DND-41 (cell line): ENCODE measurements around the gene PCDH19.

Source experiments
- CTCF ChIP-seq: IDR thresholded peaks from 2 replicates; pipeline ENCODE4 v1.5.1; 2012; ENCODE audit warnings: borderline replicate concordance, low read length, moderate library complexity, mild to moderate bottlenecking; ENCODE audit not compliant: poor library complexity, severe bottlenecking; ENCODE audit errors: extremely low read depth
- EZH2 ChIP-seq: IDR thresholded peaks from 3 replicates; pipeline ENCODE4 v1.6.1; 2012; ENCODE audit warnings: borderline replicate concordance, low read depth, mild to moderate bottlenecking, moderate library complexity, low read length, inconsistent platforms; ENCODE audit not compliant: severe bottlenecking

DNA sequence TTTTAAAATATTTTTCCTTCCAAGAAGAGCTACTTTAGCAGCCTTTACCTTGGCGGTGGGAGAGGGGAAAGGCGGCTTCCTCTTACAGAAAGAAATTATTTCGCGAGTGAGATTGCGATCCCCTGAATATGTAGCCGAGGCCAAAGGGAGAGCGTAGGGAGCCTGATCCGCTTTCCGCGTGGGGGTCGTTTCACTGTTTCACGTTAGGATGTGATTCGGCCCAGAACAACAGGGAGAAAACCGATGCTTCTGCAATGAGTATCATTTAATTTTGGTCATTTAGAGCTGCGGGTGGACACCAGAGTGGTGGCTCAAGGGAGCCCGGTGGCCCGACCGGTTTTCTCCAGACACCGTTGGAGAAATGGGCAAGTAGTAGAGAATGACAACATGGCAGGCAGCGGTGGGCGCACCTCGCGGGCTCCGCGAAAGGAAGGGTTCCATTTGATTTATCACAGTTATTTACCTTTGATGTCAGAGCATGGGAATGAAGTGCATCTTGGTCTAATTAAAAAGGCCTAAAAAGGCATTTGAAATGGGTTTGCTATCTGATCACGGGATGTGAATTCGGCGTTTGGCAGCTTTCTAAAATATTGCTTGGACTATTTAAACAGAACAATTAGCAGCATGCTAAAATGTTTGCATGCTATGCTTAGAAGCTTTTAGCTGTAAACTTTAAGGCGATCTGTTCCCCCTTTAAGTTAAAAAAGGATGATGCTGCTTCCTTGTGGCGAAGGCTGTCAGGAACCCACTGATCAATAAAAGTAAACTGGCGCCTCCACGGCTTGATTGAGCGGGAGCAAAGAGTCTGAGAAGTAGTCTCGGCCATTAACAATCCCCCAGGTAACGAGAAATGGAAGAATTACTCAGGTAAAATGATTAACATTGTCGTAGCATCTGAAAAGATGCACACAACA lies 2.0 kb upstream of the PCDH19 start:
- no peak for TF ChIP-seq CTCF
- TF ChIP-seq EZH2, result no peak
